K562 (cell line): ENCODE measurements around the gene UBA3. TPM values are rescaled to one million over a fixed set of nuclear protein-coding genes. Genes with fewer than 3 reads are reported as not detected.
A peak's percentile ranks its signal among the peaks of the same experiment; 100 is the strongest.

ENCODE experiments used
- ATAC-seq: fragments of 200-7000 bp; cut with Tn5 transposase; 3 replicates; pipeline ENCODE4 v1.9.1; 2020; ENCODE audit warnings: moderate library complexity
- BruUV-seq: library from RNA; stranded (reverse); fragments of 400-500 nt; replicated peaks from 2 replicates; lab custom pipeline; 2021; lab: Mats Ljungman, UMichigan
- CTCF ChIA-PET: fragments of 300-600 bp; formaldehyde crosslinking; extraction: SDS; loops from one replicate; lab custom pipeline; 2021; ENCODE audit warnings: low intra/inter-chr PET ratio; lab: Yijun Ruan, JAX
- POLR2A ChIA-PET: fragments of 300-600, 350-650 bp; sonication (Branson Sonifier 250); formaldehyde crosslinking; extraction: SDS; loops from one replicate; lab custom pipeline; 2021; ENCODE audit warnings: antibody characterized with exemption, inconsistent platforms; lab: Yijun Ruan, JAX
- DNase-seq, 4 experiments: peaks; one replicate each; pipeline versions ENCODE4 v3.0.0 to v3.0.0-alpha.2; 2011 to 2018; ENCODE audit warnings: low spot score in 3 of 4, mixed read lengths in 3 of 4; ENCODE audit errors: extremely low read depth in 1 of 4
- FAIRE-seq: peaks from 2 replicates; lab custom pipeline; 2011; peaks lifted over from hg19 to GRCh38; lab: Jason Lieb, UNC
- H2AFZ ChIP-seq: 2 replicates; pipeline ENCODE4 v1.6.0; 2011; ENCODE audit warnings: low read depth, low read length, control low read depth, inconsistent platforms
- H3K27ac ChIP-seq: fragments of 200-600 bp; 3 replicates; pipeline ENCODE4 v1.8.0; 2011; ENCODE audit warnings: low read depth, mild to moderate bottlenecking, control low read depth, inconsistent platforms, low read length, moderate library complexity, mixed read lengths; ENCODE audit errors: extremely low read depth
- H3K27me3 ChIP-seq, 2 experiments: fragments of 300-600 bp in 1 of 2; 2 replicates in 1 of 2; 3 replicates in 1 of 2; pipeline versions ENCODE4 v1.6.0 to v1.8.0; 2011; ENCODE audit warnings: inconsistent platforms in 2 of 2, low read length in 2 of 2, mild to moderate bottlenecking in 1 of 2, mixed read lengths in 1 of 2, moderate library complexity in 1 of 2; ENCODE audit not compliant: control insufficient read depth in 2 of 2, insufficient read depth in 2 of 2
- H3K36me3 ChIP-seq: fragments of 300-600 bp; 3 replicates; pipeline ENCODE4 v1.8.0; 2011; ENCODE audit warnings: mild to moderate bottlenecking, low read length, inconsistent platforms; ENCODE audit not compliant: control insufficient read depth, insufficient read depth
- H3K4me1 ChIP-seq, 2 experiments: fragments of 200-600 bp in 1 of 2; replicated peaks in 1 of 2; 2 replicates in 1 of 2; 3 replicates in 1 of 2; pipeline versions ENCODE4 v1.5.1 to v1.8.0; 2011; ENCODE audit warnings: inconsistent platforms in 2 of 2, low read length in 2 of 2, mild to moderate bottlenecking in 1 of 2, mixed read lengths in 1 of 2, moderate library complexity in 1 of 2; ENCODE audit not compliant: control insufficient read depth in 2 of 2, insufficient read depth in 2 of 2
- H3K4me2 ChIP-seq: 2 replicates; pipeline ENCODE4 v1.6.1; 2011; ENCODE audit warnings: low read length, control low read depth, inconsistent platforms, mixed read lengths; ENCODE audit not compliant: insufficient read depth
- H3K4me3 ChIP-seq: fragments of 200-600 bp; sonication (generic), shearing (Covaris generic); 2 replicates; pipeline ENCODE4 v1.5.1; 2016; ENCODE audit warnings: control low read depth, inconsistent platforms
- H3K79me2 ChIP-seq: fragments of 200-600 bp; 3 replicates; pipeline ENCODE4 v1.8.0; 2011; ENCODE audit warnings: low read length, inconsistent platforms; ENCODE audit not compliant: control insufficient read depth, insufficient read depth
- H3K9ac ChIP-seq, 2 experiments: 2 replicates each; pipeline versions ENCODE4 v1.6.0 to v1.6.1; 2011; ENCODE audit warnings: low read depth in 2 of 2, low read length in 2 of 2, control low read depth in 1 of 2, inconsistent platforms in 1 of 2, mild to moderate bottlenecking in 1 of 2, mixed read lengths in 1 of 2; ENCODE audit not compliant: insufficient read depth in 1 of 2
- H3K9me1 ChIP-seq: one replicate; pipeline ENCODE4 v1.6.0; 2011; ENCODE audit warnings: inconsistent platforms, mild to moderate bottlenecking, low read length, moderate library complexity; ENCODE audit not compliant: control insufficient read depth, insufficient read depth
- H3K9me3 ChIP-seq: replicated peaks from 2 replicates; pipeline ENCODE4 v1.5.1; 2011; ENCODE audit warnings: low read depth, low read length, inconsistent platforms; ENCODE audit not compliant: control insufficient read depth, insufficient read depth
- H4K20me1 ChIP-seq: replicated peaks from 2 replicates; pipeline ENCODE4 v1.6.1; 2011; ENCODE audit warnings: low read length, inconsistent platforms, mixed read lengths; ENCODE audit not compliant: control insufficient read depth, insufficient read depth
- ATF6 ChIP-seq: sonication (generic); formaldehyde crosslinking; IDR thresholded peaks from 2 replicates; pipeline ENCODE4 v1.4.0; 2020; ENCODE audit warnings: mild to moderate bottlenecking, missing genetic modification reagents
- CREM ChIP-seq: IDR thresholded peaks from 2 replicates; pipeline ENCODE4 v1.6.1; 2014; ENCODE audit warnings: antibody characterized with exemption, low read depth
- GABPA ChIP-seq: fragments of 200-800 bp; sonication (Bioruptor generic); conservative IDR thresholded peaks from 2 replicates; pipeline ENCODE4 v1.6.1; 2016; ENCODE audit warnings: low read depth, missing genetic modification characterization, missing compliant biosample characterization
- HCFC1 ChIP-seq: IDR thresholded peaks from 2 replicates; pipeline ENCODE4 v1.6.1; 2012; ENCODE audit warnings: low read depth, low read length, improper control_type of control experiment
- HDAC1 ChIP-seq, 2 experiments: fragments of 450-650 bp; IDR thresholded peaks; 2 replicates each; pipeline ENCODE4 v1.6.1; 2016 to 2017; ENCODE audit warnings: inconsistent platforms in 1 of 2, mild to moderate bottlenecking in 1 of 2, moderate library complexity in 1 of 2
- TEAD2 ChIP-seq: fragments of 450-650 bp; IDR thresholded peaks from 2 replicates; pipeline ENCODE4 v1.6.1; 2016; ENCODE audit warnings: missing genetic modification characterization, control low read depth, missing compliant biosample characterization
- TSC22D4 ChIP-seq: fragments of 450-650 bp; IDR thresholded peaks from 2 replicates; pipeline ENCODE4 v1.6.1; 2016; ENCODE audit warnings: missing genetic modification characterization, missing biosample characterization, control low read depth
- ZNF232 ChIP-seq: sonication (generic); formaldehyde crosslinking; IDR thresholded peaks from 2 replicates; pipeline ENCODE4 v1.8.0; 2022; ENCODE audit warnings: mild to moderate bottlenecking, missing genetic modification reagents
- ZNF324 ChIP-seq: fragments of 250-450 bp; sonication (Bioruptor Pico); IDR thresholded peaks from 2 replicates; pipeline ENCODE4 v1.4.0; 2020; ENCODE audit warnings: mild to moderate bottlenecking
- WGBS: fragments of 100-300 bp; shearing (Covaris generic); methylation state at CpG from one replicate; pipeline ENCODE4 v1.1.6; 2016; ENCODE audit warnings: low coverage, mixed read lengths; ENCODE audit not compliant: insufficient coverage; ENCODE audit errors: missing lambda C conversion rate; 5-methylcytosine and 5-hydroxymethylcytosine counted together
- in situ Hi-C: fragments of 300-500 bp; cut with MboI; formaldehyde crosslinking; loops from 4 replicates; pipeline ENCODE4 v1.15.0; 2018; ENCODE audit warnings: inconsistent platforms, mixed read lengths
- intact Hi-C: fragments of 100-400 bp; cut with micrococcal nuclease; formaldehyde crosslinking; loops from 2 replicates; pipeline ENCODE4 v1.14.2; 2022
- polyA plus RNA-seq, 8 experiments: library from polyadenylated mRNA; depleted of rRNA in 4 of 8; stranded (reverse) in 5 of 8; unstranded in 3 of 8; fragments of >200 nt; fragmentation: Nextera tagmentation in 2 of 8; fragmentation: Illumina TruSeq in 1 of 8; extraction: Ambion mirVana in 2 of 8; extraction: Trizol in 1 of 8; gene quantifications; 2 replicates each; pipeline versions ENCODE4 v1.2.1 to v1.2.3, GENCODE V29; 2011 to 2014; ENCODE audit warnings: inconsistent platforms in 1 of 8, missing spikeins in 1 of 8
- total RNA-seq, 7 experiments: library from RNA; depleted of rRNA in 6 of 7; stranded (reverse); fragments of >200 nt in 6 of 7; fragmentation: Illumina TruSeq in 2 of 7; extraction: Trizol in 2 of 7; gene quantifications; 2 replicates each; pipeline versions ENCODE4 v1.2.1 to v1.2.3, GENCODE V29; 2011 to 2021; ENCODE audit warnings: low replicate concordance in 1 of 7

UBA3 gene
- total and polyA plus RNA-seq, 9 of the 15 experiments (the other 6 are each of a cell fraction or from before 2014, with no cell fraction given), result 23.2 to 80.0 (median 38.6) TPM

DNA sequence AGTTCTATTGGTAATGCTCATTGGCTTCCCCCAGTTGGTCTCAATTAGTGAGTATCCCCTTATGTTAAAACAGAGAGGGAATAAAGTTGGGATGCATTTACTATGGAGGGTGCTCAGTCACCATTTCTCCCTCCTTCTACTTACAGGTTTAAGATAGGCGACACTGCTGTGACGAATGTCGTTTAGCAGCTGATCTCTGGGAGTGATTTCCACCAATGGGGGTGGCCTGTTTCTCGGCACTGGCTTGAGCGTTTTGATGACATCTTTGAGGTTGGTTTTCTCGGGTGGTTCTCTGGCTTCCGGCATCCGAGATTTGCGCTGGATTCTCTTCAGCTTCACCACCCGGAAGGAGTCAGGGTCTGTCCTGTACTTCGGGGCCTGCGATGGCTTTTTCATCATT, 38.4 kb upstream of the UBA3 start:
- ChIA-PET CTCF (no interaction called here), POLR2A (interaction anchor here (0.8 to 1.3 kb wide), 3 partner anchors 32 to 74 kb away, joined by 3 read pairs; no protein-coding TSS in a partner anchor)
- no peaks in the 10 kb centered on the region; a peak in 1 of 5 replicates for H3K4me1 ChIP-seq
- in situ Hi-C loops (no loop called here), intact Hi-C loops (no loop called here)
- H3K79me2 ChIP-seq, result no peaks in the 10 kb centered on the region
- BruUV-seq, result no TSS peak
- peak overlapping the region; percentile 62; the same call in 1 of the 2 replicates for H2AFZ ChIP-seq
- TF ChIP-seq GABPA (tag) (peak; percentile 30; the same call in 1 of the 2 replicates), ZNF232 (CRISPR knock-in tag) (no peak), CREM (peak; percentile 49)
- 25% methylated on average over 11 of the region's 12 CpGs for WGBS
- peak overlapping the region; percentile 32; the same call in 1 of the 2 replicates for H3K4me2 ChIP-seq
- no peaks in the 10 kb centered on the region for H3K9me1 ChIP-seq
- ATAC-seq (peak; percentile 58; the same call in 2 of the 3 replicates), FAIRE-seq (no peak), DNase-seq (no peak)
- no peaks in the 10 kb centered on the region for H3K36me3 ChIP-seq
- H3K4me3 ChIP-seq, result no peak overlapping the region
- H3K9ac ChIP-seq, result no peak overlapping the region
- H3K27ac ChIP-seq, result no peak overlapping the region
- H4K20me1 ChIP-seq, result no peaks in the 10 kb centered on the region
- no peaks in the 10 kb centered on the region for H3K9me3 ChIP-seq
- H3K27me3 ChIP-seq, result no peaks in the 10 kb centered on the region

DNA sequence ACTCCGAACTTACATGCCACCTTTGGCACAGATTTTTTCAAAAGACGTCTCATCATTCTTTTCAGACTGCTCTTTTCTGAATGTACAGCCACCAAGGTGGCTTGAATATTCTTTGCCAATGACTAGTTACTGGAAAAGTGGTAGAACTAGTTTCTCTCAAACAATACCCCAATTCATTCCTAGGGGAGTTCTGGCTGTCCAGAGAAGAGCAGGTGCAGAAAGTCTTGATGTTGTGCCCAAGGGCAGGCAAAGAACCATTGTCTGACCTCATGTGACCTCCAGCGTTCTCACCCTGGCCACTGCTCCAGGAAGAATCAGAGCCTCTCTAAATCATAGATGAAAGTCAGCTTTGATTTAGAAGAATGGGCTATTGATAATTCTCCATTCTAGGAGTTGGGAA, 36.7 kb upstream of the UBA3 start:
- no peak overlapping the region for H3K4me2 ChIP-seq
- no peak overlapping the region for H3K27ac ChIP-seq
- FAIRE-seq (no peak), DNase-seq (no peak), ATAC-seq (no peak)
- WGBS, result 0% methylated on average over 3 of the region's 3 CpGs
- H3K36me3 ChIP-seq, result no peaks in the 10 kb centered on the region
- in situ Hi-C loops, result no loop called here
- intact Hi-C loops, result no loop called here
- no peak overlapping the region for H2AFZ ChIP-seq
- TF ChIP-seq HDAC1 (IDR thresholded peaks at IDR 0.05) (no peak), ZNF324 (CRISPR knock-in tag) (no peak), TEAD2 (no peak), HCFC1 (no peak), TSC22D4 (tag) (no peak), ATF6 (no peak)
- H3K9me1 ChIP-seq, result no peaks in the 10 kb centered on the region
- H3K9ac ChIP-seq, result no peak overlapping the region
- H3K79me2 ChIP-seq, result no peaks in the 10 kb centered on the region
- H3K27me3 ChIP-seq, result no peaks in the 10 kb centered on the region
- no peak overlapping the region for H3K4me3 ChIP-seq
- CTCF ChIA-PET, result no interaction called here
- BruUV-seq, result no TSS peak
- no peaks in the 10 kb centered on the region; a peak in 1 of 5 replicates for H3K4me1 ChIP-seq
- H3K9me3 ChIP-seq, result no peaks in the 10 kb centered on the region
- POLR2A ChIA-PET, result interaction anchor here (1.3 kb wide), 1 partner anchor 69 kb away, joined by 3 read pairs; no protein-coding TSS in a partner anchor
- no peaks in the 10 kb centered on the region for H4K20me1 ChIP-seq
